HUES64 (cell line): Measurements from ENCODE around the gene OR2A14.
"Not testable (repeated sequence)": the region's sequence is repeated elsewhere in the genome, so short reads cannot be mapped to it uniquely, and the experiment has no call there.

Experiments
- H3K27ac ChIP-seq: 2 replicates; pipeline ENCODE4 v1.7.0; 2013; ENCODE audit warnings: low read depth, low read length, inconsistent platforms
- H3K27me3 ChIP-seq: 2 replicates; pipeline ENCODE4 v1.6.1; 2013; ENCODE audit warnings: mild to moderate bottlenecking, low read length; ENCODE audit not compliant: insufficient read depth
- H3K36me3 ChIP-seq: 2 replicates; pipeline ENCODE4 v1.6.1; 2013; ENCODE audit warnings: mild to moderate bottlenecking, low read length; ENCODE audit not compliant: insufficient read depth
- H3K4me1 ChIP-seq: 2 replicates; pipeline ENCODE4 v1.6.1; 2013; ENCODE audit warnings: mild to moderate bottlenecking, low read length, moderate library complexity; ENCODE audit not compliant: insufficient read depth
- H3K4me3 ChIP-seq: 2 replicates; pipeline ENCODE4 v1.5.1; 2013; ENCODE audit warnings: mild to moderate bottlenecking, low read length, moderate library complexity
- H3K9ac ChIP-seq: 2 replicates; pipeline ENCODE4 v1.6.1; 2013; ENCODE audit warnings: mild to moderate bottlenecking, low read depth, low read length
- H3K9me3 ChIP-seq: 2 replicates; pipeline ENCODE4 v1.6.1; 2013; ENCODE audit warnings: low read depth, low read length; ENCODE audit not compliant: insufficient read depth
- WGBS: fragments of 150-250, 120-280 bp; methylation state at CpG from one replicate; pipeline ENCODE4 v1.1.7; 2013; ENCODE audit warnings: missing lambda C conversion rate; 5-methylcytosine and 5-hydroxymethylcytosine counted together

Gene OR2A14

DNA sequence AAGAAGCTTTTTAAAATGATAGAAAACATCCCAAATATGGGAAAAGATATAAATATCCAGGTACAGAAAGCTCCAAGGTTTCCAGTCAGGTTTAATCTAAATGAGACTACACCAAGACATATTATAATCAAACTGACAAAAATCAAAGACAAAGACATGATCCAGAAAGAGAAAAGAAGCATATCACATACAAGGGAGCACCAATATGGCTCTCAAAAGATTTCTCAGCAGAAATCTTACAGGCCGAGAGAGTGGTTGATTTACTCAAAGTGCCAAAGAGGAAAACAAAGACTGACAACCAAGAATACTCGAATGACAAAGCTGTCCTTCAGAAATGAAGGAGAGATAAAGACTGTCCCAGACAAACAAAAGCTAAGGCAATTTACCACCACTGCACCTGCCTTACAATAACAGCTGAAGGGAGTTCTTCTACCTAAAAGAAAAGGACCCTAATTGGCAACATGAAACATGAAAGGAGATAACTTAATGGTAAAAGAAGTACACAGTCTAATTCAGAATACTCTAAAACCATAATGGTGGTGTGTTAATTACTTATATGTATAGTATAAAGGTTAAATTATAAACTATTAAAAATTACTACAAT is 25.4 kb downstream of the OR2A14 start:
- H3K27ac ChIP-seq: no peak overlapping the region
- H3K4me3 ChIP-seq: no peak overlapping the region
- H3K4me1 ChIP-seq: no peaks in the 10 kb centered on the region
- H3K27me3 ChIP-seq: no peaks in the 10 kb centered on the region
- WGBS: 96% methylated on average over 2 of the region's 2 CpGs
- no peak overlapping the region for H3K9ac ChIP-seq
- peaks cover 34% of the 10 kb centered on the region for H3K9me3 ChIP-seq
- no peaks in the 10 kb centered on the region for H3K36me3 ChIP-seq

DNA sequence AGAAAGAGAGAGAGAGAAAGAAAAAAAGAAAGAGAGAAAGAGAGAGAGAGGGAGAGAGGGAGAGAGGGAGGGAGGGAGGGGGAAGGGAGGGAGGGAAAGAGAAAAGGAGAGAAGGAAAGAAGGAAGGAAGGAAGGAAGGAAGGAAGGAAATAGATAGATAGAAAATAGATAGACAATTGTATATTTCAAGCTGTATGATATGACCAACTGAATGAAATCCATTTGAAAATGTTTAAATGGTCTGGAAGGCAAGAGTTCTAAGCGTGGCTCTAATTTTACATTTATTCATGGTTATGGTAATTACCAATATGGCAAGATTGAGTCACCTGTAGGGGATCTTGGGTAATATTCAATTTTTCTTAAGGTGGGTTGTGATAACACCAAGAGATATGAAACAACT is 35.9 kb downstream of the OR2A14 start:
- Histone ChIP-seq H3K4me3 (no peak overlapping the region), H3K27ac (no peak overlapping the region), H3K27me3 (no peaks in the 10 kb centered on the region), H3K9ac (no peak overlapping the region), H3K4me1 (no peaks in the 10 kb centered on the region), H3K36me3 (no peaks in the 10 kb centered on the region), H3K9me3 (no peaks in the 10 kb centered on the region)
- WGBS: 100% methylated on average over 1 of the region's 1 CpG

GRCh38 chr7:144164784-144165183 is 41.8 kb downstream of the OR2A14 start:
- Histone ChIP-seq H3K4me1 (no peaks in the 10 kb centered on the region), H3K36me3 (no peaks in the 10 kb centered on the region), H3K9ac (no peak overlapping the region), H3K4me3 (no peak overlapping the region), H3K27ac (no peak overlapping the region), H3K9me3 (no peaks in the 10 kb centered on the region), H3K27me3 (no peaks in the 10 kb centered on the region)
- 88% methylated on average over 2 of the region's 2 CpGs for WGBS

DNA sequence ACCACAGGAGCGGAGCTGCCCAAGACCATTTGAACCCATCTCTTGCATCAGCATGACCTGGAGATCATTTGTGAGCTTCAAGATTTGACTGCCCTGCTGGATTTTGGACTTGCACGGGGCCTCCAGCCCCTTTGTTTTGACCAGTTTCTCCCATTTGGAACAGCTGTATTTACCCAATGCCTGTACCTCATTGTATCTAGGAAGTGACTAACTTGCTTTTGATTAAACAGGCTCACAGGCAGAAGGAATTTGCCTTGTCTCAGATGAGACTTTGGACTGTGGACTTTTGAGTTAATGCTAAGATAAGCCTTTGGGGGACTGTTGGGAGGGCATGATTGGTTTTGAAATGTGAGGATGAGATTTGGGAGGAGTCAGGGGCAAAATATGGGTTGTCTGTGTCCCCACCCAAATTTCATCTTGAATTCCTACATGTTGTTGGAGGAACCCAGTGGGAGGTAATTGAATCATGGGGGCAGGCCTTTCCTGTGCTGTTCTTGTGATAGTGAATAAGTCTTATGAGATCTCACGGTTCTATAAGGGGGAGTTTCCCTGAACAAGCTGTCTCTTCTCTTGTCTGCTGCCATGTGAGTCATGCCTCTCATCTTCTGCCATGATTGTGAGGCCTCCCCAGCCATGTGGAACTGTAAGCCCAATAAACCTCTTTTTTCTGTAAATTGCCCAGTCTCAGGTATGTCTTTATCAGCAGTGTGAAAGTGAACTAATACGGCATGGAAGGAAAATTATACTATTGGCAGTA is 48.8 kb downstream of the OR2A14 start:
- 93% methylated on average over 4 of the region's 4 CpGs for WGBS
- not testable (repeated sequence) for H3K4me3 ChIP-seq, H3K9me3 ChIP-seq, H3K4me1 ChIP-seq, H3K9ac ChIP-seq, H3K27me3 ChIP-seq, H3K36me3 ChIP-seq, H3K27ac ChIP-seq

DNA sequence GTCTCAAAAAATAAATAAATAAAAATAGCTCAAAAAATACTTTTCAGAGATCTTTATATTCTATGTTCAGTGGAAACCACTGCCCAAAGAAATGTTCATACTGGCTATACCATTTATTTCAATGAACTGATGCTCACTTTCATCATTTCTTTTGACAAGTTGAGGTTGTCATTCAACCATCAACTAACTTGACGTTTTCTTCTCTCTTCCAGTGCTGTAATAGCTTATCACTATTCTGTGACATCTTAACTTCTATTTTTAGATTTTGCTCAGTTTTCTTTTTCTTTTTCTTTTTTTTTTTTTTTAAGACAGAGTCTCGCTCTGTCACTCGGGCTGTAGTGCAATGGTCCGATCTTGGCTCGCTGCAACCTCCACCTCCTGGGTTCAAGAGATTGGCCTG is 51.6 kb downstream of the OR2A14 start:
- H3K4me1 ChIP-seq: no peaks in the 10 kb centered on the region
- H3K9ac ChIP-seq: no peak overlapping the region
- 96% methylated on average over 5 of the region's 5 CpGs for WGBS
- H3K27me3 ChIP-seq: no peaks in the 10 kb centered on the region
- H3K9me3 ChIP-seq: no peaks in the 10 kb centered on the region
- no peak overlapping the region for H3K4me3 ChIP-seq
- H3K36me3 ChIP-seq: no peaks in the 10 kb centered on the region
- no peak overlapping the region for H3K27ac ChIP-seq

DNA sequence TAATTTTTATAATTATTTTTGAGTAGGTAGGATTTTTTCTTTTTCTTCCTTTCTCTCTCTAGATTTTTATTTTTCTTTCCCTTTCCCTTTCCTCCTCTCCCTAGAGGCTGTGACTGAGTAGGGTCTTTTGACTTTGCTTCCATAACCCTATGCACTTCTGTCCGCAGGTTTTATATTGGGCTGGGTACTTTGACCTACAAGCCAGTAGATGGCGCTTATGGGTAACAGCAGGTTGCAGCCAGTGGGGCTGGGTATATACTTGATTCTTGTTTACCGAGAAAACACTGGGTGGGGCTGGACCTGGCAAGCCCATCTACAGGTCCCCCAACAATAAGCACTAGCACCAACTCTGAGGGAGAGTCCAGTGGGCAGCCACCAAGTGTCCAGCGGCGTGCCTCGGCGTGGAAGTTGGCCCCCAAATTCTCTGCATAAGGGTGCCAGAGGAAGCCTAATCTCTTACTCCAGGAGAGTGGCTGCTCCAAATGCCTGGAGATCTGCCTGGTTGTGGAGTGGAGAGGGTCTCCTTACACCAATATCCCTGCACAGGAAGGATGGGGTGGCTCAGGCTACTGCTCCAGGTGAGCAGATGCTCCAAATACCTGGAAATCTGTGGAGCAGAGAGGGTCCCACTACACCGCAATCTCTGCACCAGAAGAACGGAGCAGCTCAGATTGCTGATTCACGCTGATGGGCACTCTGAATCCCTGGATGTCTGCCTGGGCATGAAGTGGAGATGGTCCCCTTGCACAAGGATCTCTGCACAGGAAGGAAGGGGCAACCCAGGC is 55.6 kb downstream of the OR2A14 start:
- not testable (repeated sequence) for H3K9ac ChIP-seq, H3K27me3 ChIP-seq, H3K9me3 ChIP-seq, H3K4me1 ChIP-seq, H3K36me3 ChIP-seq, H3K27ac ChIP-seq, H3K4me3 ChIP-seq
- 20% methylated on average over 1 of the region's 10 CpGs for WGBS

- WGBS: no CpG with 5 or more reads among the region's 2 CpGs
- not testable (repeated sequence) for H3K9me3 ChIP-seq
Measured at GRCh38 chr7:144179165-144179479, 56.1 kb downstream of the OR2A14 start.

More at GRCh38 chr7:144179165-144179479, 56.1 kb downstream of the OR2A14 start:
- H3K36me3 ChIP-seq, H3K4me3 ChIP-seq, H3K4me1 ChIP-seq, H3K9ac ChIP-seq, H3K27me3 ChIP-seq, H3K27ac ChIP-seq: not testable (repeated sequence)
